MM.1S (cell line): ENCODE results near the gene ADRA2A.

Source experiments
- EZH2 ChIP-seq: fragments of 300-600 bp; sonication (generic); optimal IDR thresholded peaks from 2 replicates; pipeline ENCODE3; 2017; ENCODE audit warnings: low read depth, mild to moderate bottlenecking, antibody characterized with exemption, low read length, mixed read lengths
- EZH2phosphoT487 ChIP-seq: fragments of 300-600 bp; sonication (generic); IDR thresholded peaks from 2 replicates; pipeline ENCODE4 v1.6.1; 2018; ENCODE audit warnings: antibody characterized with exemption, low read length
- TF ChIP-seq, protein P1 (sequence below): fragments of 300-600 bp; sonication (generic); IDR thresholded peaks from 2 replicates; pipeline ENCODE4 v1.5.1; 2016; ENCODE audit warnings: antibody characterized with exemption, low read length, mixed read lengths

DNA sequence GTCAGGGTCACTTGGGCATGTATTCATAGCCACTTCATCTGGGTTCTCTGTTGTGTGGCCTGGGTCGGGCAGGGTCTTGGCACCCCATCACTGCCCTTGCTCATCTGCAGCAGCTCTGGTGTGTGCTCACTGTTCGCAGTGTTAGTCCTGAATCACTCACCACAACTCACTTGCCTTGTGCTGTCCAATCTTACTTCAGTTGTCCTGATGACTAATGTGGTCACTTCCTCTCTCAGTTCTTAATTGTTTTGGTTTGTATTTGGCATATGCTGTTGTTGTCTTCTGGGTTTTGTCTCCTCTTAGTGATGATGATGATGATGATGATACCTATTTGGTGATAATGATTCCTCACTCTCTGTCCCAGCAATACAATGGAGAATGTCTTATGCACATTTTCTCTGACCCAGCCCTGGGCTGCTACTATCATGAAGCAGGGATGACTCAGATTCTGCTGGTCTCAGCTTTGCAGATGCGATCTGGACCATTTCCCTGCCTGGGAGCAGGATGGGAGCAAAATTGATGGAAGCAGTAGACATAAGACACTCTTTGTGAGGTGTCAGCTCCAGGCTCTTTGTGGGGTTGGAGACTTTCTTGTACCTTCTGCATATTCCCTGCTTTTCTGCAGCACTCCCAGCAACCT lies 17.0 kb downstream of the ADRA2A start:
- TF ChIP-seq, protein P1, sequence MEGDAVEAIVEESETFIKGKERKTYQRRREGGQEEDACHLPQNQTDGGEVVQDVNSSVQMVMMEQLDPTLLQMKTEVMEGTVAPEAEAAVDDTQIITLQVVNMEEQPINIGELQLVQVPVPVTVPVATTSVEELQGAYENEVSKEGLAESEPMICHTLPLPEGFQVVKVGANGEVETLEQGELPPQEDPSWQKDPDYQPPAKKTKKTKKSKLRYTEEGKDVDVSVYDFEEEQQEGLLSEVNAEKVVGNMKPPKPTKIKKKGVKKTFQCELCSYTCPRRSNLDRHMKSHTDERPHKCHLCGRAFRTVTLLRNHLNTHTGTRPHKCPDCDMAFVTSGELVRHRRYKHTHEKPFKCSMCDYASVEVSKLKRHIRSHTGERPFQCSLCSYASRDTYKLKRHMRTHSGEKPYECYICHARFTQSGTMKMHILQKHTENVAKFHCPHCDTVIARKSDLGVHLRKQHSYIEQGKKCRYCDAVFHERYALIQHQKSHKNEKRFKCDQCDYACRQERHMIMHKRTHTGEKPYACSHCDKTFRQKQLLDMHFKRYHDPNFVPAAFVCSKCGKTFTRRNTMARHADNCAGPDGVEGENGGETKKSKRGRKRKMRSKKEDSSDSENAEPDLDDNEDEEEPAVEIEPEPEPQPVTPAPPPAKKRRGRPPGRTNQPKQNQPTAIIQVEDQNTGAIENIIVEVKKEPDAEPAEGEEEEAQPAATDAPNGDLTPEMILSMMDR, result no peak
- TF ChIP-seq EZH2, result no peak
- TF ChIP-seq EZH2phosphoT487, result no peak
